Amygdala (tissue), 56 donors: ENCODE results near the gene DOK7.
"Not testable (repeated sequence)": the region's sequence is repeated elsewhere in the genome, so short reads cannot be mapped to it uniquely, and the experiment has no call there.

Source experiments
- DNase-seq, 56 donors: peaks; one replicate each; lab custom pipeline; 2025; lab: John Stamatoyannopoulos, UW

The DOK7 gene

GRCh38 chr4:3442460-3442958, 20.6 kb upstream of the DOK7 start:
- DNase-seq: no peak

GRCh38 chr4:3442959-3443749, 20.0 kb upstream of the DOK7 start:
- peak in 8 of 56 donors; percentile 3 to 55 (median 18) for DNase-seq

GRCh38 chr4:3443750-3444309, 19.3 kb upstream of the DOK7 start:
- DNase-seq: no peak

GRCh38 chr4:3444351-3445110, 18.6 kb upstream of the DOK7 start:
- DNase-seq: no peak

- DNase-seq: no peak
Observed at GRCh38 chr4:3445111-3445820, 17.8 kb upstream of the DOK7 start.

GRCh38 chr4:3445829-3446545, 17.1 kb upstream of the DOK7 start:
- no peak for DNase-seq

GRCh38 chr4:3446631-3447320, 16.3 kb upstream of the DOK7 start:
- DNase-seq: no peak

GRCh38 chr4:3447431-3448395, 15.4 kb upstream of the DOK7 start:
- no peak for DNase-seq

- no peak for DNase-seq
Observed at GRCh38 chr4:3449047-3449573, 14.0 kb upstream of the DOK7 start.

GRCh38 chr4:3449574-3450534, 13.3 kb upstream of the DOK7 start:
- no peak for DNase-seq

- no peak for DNase-seq
Observed at GRCh38 chr4:3450643-3451042, 12.5 kb upstream of the DOK7 start.

- DNase-seq: no peak
Observed at GRCh38 chr4:3451956-3452355, 11.2 kb upstream of the DOK7 start.

GRCh38 chr4:3452376-3452775, 10.7 kb upstream of the DOK7 start:
- DNase-seq: no peak

GRCh38 chr4:3455596-3455995, 7.5 kb upstream of the DOK7 start:
- not testable (repeated sequence) for DNase-seq

GRCh38 chr4:3458371-3458770, 4.7 kb upstream of the DOK7 start:
- no peak for DNase-seq

GRCh38 chr4:3459156-3459555, 4.0 kb upstream of the DOK7 start:
- not testable (repeated sequence) for DNase-seq

GRCh38 chr4:3460926-3461325, 2.2 kb upstream of the DOK7 start:
- DNase-seq: no peak
